GM12878 (cell line): ENCODE results near the gene DCP1B. TPM values are rescaled to one million over a fixed set of nuclear protein-coding genes. Genes with fewer than 3 reads are reported as not detected.

Experiments
- BCL11A ChIP-seq: IDR thresholded peaks from 2 replicates; pipeline ENCODE4 v1.6.1; 2011; ENCODE audit warnings: low read depth, low read length
- BHLHE40 ChIP-seq, 2 experiments: fragments of 450-650 bp in 1 of 2; IDR thresholded peaks; 2 replicates each; pipeline ENCODE4 v1.6.1; 2011 to 2017; ENCODE audit warnings: low read depth in 2 of 2, borderline replicate concordance in 1 of 2, improper control_type of control experiment in 1 of 2, low read length in 1 of 2, mild to moderate bottlenecking in 1 of 2
- CHD2 ChIP-seq: IDR thresholded peaks from 2 replicates; pipeline ENCODE4 v1.6.1; 2011; ENCODE audit warnings: low read depth, low read length, improper control_type of control experiment, borderline replicate concordance
- E2F8 ChIP-seq: fragments of 450-650 bp; IDR thresholded peaks from 2 replicates; pipeline ENCODE4 v1.6.1; 2018; ENCODE audit warnings: mild to moderate bottlenecking, low read depth, moderate library complexity; ENCODE audit not compliant: partially characterized antibody
- EGR1 ChIP-seq, 2 experiments: IDR thresholded peaks; 1 replicate in 1 of 2; 2 replicates in 1 of 2; pipeline ENCODE4 v1.6.1; 2011 to 2012; ENCODE audit warnings: low read depth in 2 of 2, low read length in 2 of 2, borderline replicate concordance in 1 of 2, mild to moderate bottlenecking in 1 of 2, moderate library complexity in 1 of 2
- GABPA ChIP-seq: IDR thresholded peaks from 2 replicates; pipeline ENCODE4 v1.6.1; 2014; ENCODE audit warnings: antibody characterized with exemption, low read depth, mild to moderate bottlenecking, inconsistent platforms
- GATAD2B ChIP-seq: fragments of 450-650 bp; conservative IDR thresholded peaks from 2 replicates; pipeline ENCODE4 v1.6.1; 2017; ENCODE audit warnings: low read depth, mild to moderate bottlenecking, moderate library complexity
- LARP7 ChIP-seq: fragments of 450-650 bp; IDR thresholded peaks from 2 replicates; pipeline ENCODE4 v1.6.1; 2017; ENCODE audit warnings: mild to moderate bottlenecking
- MTA2 ChIP-seq: fragments of 450-650 bp; IDR thresholded peaks from 2 replicates; pipeline ENCODE4 v1.6.1; 2016; ENCODE audit warnings: low read depth, mild to moderate bottlenecking, moderate library complexity
- NR2F1 ChIP-seq: fragments of 450-650 bp; conservative IDR thresholded peaks from 2 replicates; pipeline ENCODE4 v1.6.1; 2017; ENCODE audit warnings: mild to moderate bottlenecking
- RAD51 ChIP-seq: fragments of 450-650 bp; IDR thresholded peaks from 2 replicates; pipeline ENCODE4 v1.6.1; 2016; ENCODE audit warnings: moderate library complexity, mild to moderate bottlenecking, inconsistent platforms
- SMAD5 ChIP-seq: IDR thresholded peaks from 2 replicates; pipeline ENCODE4 v1.6.1; 2016; ENCODE audit warnings: antibody characterized with exemption, low read depth
- SP1 ChIP-seq: IDR thresholded peaks from one replicate; pipeline ENCODE4 v1.6.1; 2011; ENCODE audit warnings: low read depth, low read length
- STAT1 ChIP-seq: fragments of 450-650 bp; conservative IDR thresholded peaks from 2 replicates; pipeline ENCODE4 v1.6.1; 2014; ENCODE audit warnings: antibody characterized with exemption, mild to moderate bottlenecking
- polyA plus RNA-seq, 11 experiments: library from polyadenylated mRNA; depleted of rRNA in 4 of 11; unstranded in 6 of 11; stranded (reverse) in 5 of 11; fragments of >200 nt; fragmentation: Nextera tagmentation in 4 of 11; fragmentation: Illumina TruSeq in 1 of 11; extraction: Ambion mirVana in 4 of 11; extraction: Trizol in 1 of 11; gene quantifications; 1 replicate in 1 of 11; 2 replicates in 10 of 11; pipeline versions ENCODE4 v1.2.1 to v1.2.3, GENCODE V29; 2011 to 2016; ENCODE audit warnings: inconsistent platforms in 2 of 11, missing spikeins in 2 of 11, low read depth in 1 of 11
- total RNA-seq, 4 experiments: library from RNA; depleted of rRNA in 3 of 4; stranded (reverse); fragments of >200 nt in 3 of 4; fragmentation: Illumina TruSeq in 1 of 4; extraction: Trizol in 1 of 4; gene quantifications; 2 replicates each; pipeline versions ENCODE4 v1.2.1 to v1.2.3, GENCODE V29; 2013 to 2021
- TF ChIP-seq, protein P1 (sequence below): fragments of 450-650 bp; formaldehyde crosslinking; IDR thresholded peaks from 2 replicates; pipeline ENCODE4 v1.4.0; 2020; ENCODE audit warnings: mild to moderate bottlenecking, moderate library complexity
- TF ChIP-seq, protein P2 (sequence below): fragments of 450-650 bp; IDR thresholded peaks from 2 replicates; pipeline ENCODE4 v1.6.1; 2017; ENCODE audit warnings: mild to moderate bottlenecking, moderate library complexity
- TF ChIP-seq, protein P3 (sequence below): fragments of 450-650 bp; IDR thresholded peaks from 2 replicates; pipeline ENCODE4 v1.6.1; 2016; ENCODE audit warnings: mild to moderate bottlenecking

The DCP1B gene
- total and polyA plus RNA-seq, 10 of the 15 experiments (the other 5 are each of a cell fraction or from before 2014, with no cell fraction given): 1.3 to 23.4 (median 15.3) TPM

DNA sequence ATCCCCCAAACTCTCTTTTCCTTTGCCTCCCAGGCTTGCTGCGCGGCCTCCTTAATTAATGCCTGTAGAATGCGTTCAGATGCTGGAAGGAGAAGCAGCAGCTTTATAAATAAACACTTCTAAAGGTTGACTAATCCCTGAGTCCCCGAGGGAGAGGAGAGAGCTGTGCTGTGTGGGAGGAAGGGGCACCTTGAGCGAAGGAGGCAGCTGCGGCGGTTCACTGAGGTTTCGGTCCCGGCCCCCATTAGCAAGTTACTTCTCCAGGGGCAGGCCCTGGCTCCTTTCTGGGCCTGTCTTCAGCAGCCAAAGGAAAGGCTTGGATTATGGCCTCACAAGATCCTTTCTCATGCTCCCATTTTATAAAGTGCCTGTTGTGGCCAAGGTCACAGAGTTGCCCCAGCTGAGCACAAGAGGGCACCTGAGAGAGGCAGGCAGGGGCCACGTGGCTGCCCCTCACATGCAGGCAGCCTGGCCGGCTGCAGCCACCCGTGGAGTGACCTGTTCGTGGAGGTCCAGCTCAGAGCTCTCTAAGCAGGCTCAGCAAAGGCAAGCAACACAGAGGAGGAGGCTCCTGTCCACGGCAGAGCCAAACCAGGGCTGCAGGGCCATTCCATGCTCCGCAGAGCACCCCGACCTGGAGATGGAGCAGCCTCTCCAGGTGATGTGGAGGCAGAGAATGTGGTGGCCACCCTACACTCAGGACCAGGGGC lies 70.8 kb downstream of the DCP1B start (continued):
- TF ChIP-seq SP1: peak; percentile 29
- TF ChIP-seq CHD2: peak; percentile 22; the same call in 1 of the 2 replicates
- no peak for TF ChIP-seq SMAD5
- TF ChIP-seq BHLHE40 (IDR thresholded peaks at IDR 0.05; ENCODE audit: borderline replicate concordance in 1 of 2, low read depth in 2 of 2, low read length in 1 of 2): peak in 1 of 2 experiments; percentile 60; a peak in 1 of 4 replicates
- TF ChIP-seq GABPA: no peak
- no peak for TF ChIP-seq STAT1
- TF ChIP-seq E2F8: no peak
- TF ChIP-seq, protein P1, sequence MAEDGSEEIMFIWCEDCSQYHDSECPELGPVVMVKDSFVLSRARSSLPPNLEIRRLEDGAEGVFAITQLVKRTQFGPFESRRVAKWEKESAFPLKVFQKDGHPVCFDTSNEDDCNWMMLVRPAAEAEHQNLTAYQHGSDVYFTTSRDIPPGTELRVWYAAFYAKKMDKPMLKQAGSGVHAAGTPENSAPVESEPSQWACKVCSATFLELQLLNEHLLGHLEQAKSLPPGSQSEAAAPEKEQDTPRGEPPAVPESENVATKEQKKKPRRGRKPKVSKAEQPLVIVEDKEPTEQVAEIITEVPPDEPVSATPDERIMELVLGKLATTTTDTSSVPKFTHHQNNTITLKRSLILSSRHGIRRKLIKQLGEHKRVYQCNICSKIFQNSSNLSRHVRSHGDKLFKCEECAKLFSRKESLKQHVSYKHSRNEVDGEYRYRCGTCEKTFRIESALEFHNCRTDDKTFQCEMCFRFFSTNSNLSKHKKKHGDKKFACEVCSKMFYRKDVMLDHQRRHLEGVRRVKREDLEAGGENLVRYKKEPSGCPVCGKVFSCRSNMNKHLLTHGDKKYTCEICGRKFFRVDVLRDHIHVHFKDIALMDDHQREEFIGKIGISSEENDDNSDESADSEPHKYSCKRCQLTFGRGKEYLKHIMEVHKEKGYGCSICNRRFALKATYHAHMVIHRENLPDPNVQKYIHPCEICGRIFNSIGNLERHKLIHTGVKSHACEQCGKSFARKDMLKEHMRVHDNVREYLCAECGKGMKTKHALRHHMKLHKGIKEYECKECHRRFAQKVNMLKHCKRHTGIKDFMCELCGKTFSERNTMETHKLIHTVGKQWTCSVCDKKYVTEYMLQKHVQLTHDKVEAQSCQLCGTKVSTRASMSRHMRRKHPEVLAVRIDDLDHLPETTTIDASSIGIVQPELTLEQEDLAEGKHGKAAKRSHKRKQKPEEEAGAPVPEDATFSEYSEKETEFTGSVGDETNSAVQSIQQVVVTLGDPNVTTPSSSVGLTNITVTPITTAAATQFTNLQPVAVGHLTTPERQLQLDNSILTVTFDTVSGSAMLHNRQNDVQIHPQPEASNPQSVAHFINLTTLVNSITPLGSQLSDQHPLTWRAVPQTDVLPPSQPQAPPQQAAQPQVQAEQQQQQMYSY: no peak
- no peak for TF ChIP-seq LARP7
- peak; percentile 68; the same call in 1 of the 2 replicates for TF ChIP-seq BCL11A
- TF ChIP-seq, protein P2, sequence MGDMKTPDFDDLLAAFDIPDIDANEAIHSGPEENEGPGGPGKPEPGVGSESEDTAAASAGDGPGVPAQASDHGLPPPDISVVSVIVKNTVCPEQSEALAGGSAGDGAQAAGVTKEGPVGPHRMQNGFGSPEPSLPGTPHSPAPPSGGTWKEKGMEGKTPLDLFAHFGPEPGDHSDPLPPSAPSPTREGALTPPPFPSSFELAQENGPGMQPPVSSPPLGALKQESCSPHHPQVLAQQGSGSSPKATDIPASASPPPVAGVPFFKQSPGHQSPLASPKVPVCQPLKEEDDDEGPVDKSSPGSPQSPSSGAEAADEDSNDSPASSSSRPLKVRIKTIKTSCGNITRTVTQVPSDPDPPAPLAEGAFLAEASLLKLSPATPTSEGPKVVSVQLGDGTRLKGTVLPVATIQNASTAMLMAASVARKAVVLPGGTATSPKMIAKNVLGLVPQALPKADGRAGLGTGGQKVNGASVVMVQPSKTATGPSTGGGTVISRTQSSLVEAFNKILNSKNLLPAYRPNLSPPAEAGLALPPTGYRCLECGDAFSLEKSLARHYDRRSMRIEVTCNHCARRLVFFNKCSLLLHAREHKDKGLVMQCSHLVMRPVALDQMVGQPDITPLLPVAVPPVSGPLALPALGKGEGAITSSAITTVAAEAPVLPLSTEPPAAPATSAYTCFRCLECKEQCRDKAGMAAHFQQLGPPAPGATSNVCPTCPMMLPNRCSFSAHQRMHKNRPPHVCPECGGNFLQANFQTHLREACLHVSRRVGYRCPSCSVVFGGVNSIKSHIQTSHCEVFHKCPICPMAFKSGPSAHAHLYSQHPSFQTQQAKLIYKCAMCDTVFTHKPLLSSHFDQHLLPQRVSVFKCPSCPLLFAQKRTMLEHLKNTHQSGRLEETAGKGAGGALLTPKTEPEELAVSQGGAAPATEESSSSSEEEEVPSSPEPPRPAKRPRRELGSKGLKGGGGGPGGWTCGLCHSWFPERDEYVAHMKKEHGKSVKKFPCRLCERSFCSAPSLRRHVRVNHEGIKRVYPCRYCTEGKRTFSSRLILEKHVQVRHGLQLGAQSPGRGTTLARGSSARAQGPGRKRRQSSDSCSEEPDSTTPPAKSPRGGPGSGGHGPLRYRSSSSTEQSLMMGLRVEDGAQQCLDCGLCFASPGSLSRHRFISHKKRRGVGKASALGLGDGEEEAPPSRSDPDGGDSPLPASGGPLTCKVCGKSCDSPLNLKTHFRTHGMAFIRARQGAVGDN: no peak
- peak; percentile 55; the same call in 1 of the 2 replicates for TF ChIP-seq NR2F1
- TF ChIP-seq, protein P3, sequence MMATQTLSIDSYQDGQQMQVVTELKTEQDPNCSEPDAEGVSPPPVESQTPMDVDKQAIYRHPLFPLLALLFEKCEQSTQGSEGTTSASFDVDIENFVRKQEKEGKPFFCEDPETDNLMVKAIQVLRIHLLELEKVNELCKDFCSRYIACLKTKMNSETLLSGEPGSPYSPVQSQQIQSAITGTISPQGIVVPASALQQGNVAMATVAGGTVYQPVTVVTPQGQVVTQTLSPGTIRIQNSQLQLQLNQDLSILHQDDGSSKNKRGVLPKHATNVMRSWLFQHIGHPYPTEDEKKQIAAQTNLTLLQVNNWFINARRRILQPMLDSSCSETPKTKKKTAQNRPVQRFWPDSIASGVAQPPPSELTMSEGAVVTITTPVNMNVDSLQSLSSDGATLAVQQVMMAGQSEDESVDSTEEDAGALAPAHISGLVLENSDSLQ: peak; percentile 22; the same call in 1 of the 2 replicates
- peak in 1 of 2 experiments; percentile 60; a peak in 2 of 3 replicates for TF ChIP-seq EGR1 (IDR thresholded peaks at IDR 0.05; ENCODE audit: borderline replicate concordance in 1 of 2, low read depth in 2 of 2, low read length in 2 of 2)
- TF ChIP-seq GATAD2B: peak; percentile 51; the same call in 1 of the 2 replicates
- TF ChIP-seq MTA2: peak; percentile 50
- no peak for TF ChIP-seq RAD51
